MCF 10A (cell line): ENCODE data around the gene PTCSC3. TPM values are rescaled to one million over a fixed set of nuclear protein-coding genes. Genes with fewer than 3 reads are reported as not detected.

Experiments used
- BruUV-seq: library from RNA; stranded (reverse); fragments of 400-500 nt; replicated peaks from 2 replicates; lab custom pipeline; 2021; lab: Mats Ljungman, UMichigan
- CTCF ChIA-PET: fragments of 300-600 bp; sonication (Branson Sonifier 250); formaldehyde crosslinking; extraction: SDS; loops from one replicate; lab custom pipeline; 2021; ENCODE audit warnings: antibody characterized with exemption, inconsistent platforms; lab: Yijun Ruan, JAX
- POLR2A ChIA-PET: fragments of 300-600, 350-650 bp; sonication (Branson Sonifier 250); formaldehyde crosslinking; extraction: SDS; loops from one replicate; lab custom pipeline; 2020; ENCODE audit warnings: antibody characterized with exemption, inconsistent platforms; lab: Yijun Ruan, JAX
- DNase-seq: peaks from one replicate; pipeline ENCODE4 v3.0.0-alpha.2; 2018; ENCODE audit not compliant: unreplicated experiment
- H3K27ac Mint-ChIP-seq: one replicate; pipeline ENCODE4 v1.8.0; 2022; ENCODE audit warnings: mild to moderate bottlenecking, low read depth, mixed read lengths; ENCODE audit not compliant: unreplicated experiment
- H3K27me3 Mint-ChIP-seq: one replicate; pipeline ENCODE4 v1.8.0; 2022; ENCODE audit warnings: mixed read lengths; ENCODE audit not compliant: insufficient read depth, unreplicated experiment
- H3K36me3 Mint-ChIP-seq: one replicate; pipeline ENCODE4 v1.8.0; 2022; ENCODE audit warnings: mild to moderate bottlenecking, moderate library complexity, mixed read lengths; ENCODE audit not compliant: insufficient read depth, unreplicated experiment
- H3K4me1 Mint-ChIP-seq: one replicate; pipeline ENCODE4 v1.8.0; 2022; ENCODE audit warnings: mixed read lengths; ENCODE audit not compliant: insufficient read depth, unreplicated experiment
- H3K4me3 Mint-ChIP-seq: one replicate; pipeline ENCODE4 v1.8.0; 2022; ENCODE audit warnings: mild to moderate bottlenecking, moderate library complexity, mixed read lengths; ENCODE audit not compliant: unreplicated experiment
- H3K9me3 Mint-ChIP-seq: one replicate; pipeline ENCODE4 v1.8.0; 2022; ENCODE audit warnings: mixed read lengths; ENCODE audit not compliant: unreplicated experiment
- CTCF ChIP-seq: fragments of 200-600 bp; IDR thresholded peaks from one replicate; pipeline ENCODE4 v1.8.0; 2022; ENCODE audit warnings: antibody characterized with exemption, mild to moderate bottlenecking; ENCODE audit not compliant: unreplicated experiment
- intact Hi-C: fragments of 100-400 bp; cut with micrococcal nuclease; formaldehyde crosslinking; loops from 2 replicates; pipeline ENCODE4 v1.14.1; 2022
- total RNA-seq: library from RNA; stranded (reverse); gene quantifications from 2 replicates; pipeline ENCODE4 v1.2.3, GENCODE V29; 2022

The PTCSC3 gene
- total RNA-seq, 1 experiment from 2014 or later = not detected

- H3K27me3 Mint-ChIP-seq = no peaks in the 10 kb centered on the region
- BruUV-seq = no TSS peak
- no peak overlapping the region for H3K4me3 Mint-ChIP-seq
- CTCF ChIA-PET = interaction anchor here (0.8 to 0.9 kb wide), 2 partner anchors 340 to 382 kb away, joined by 3 read pairs; no protein-coding TSS in a partner anchor
- intact Hi-C loops = no loop called here
- POLR2A ChIA-PET = interaction anchor here (1.3 kb wide), 1 partner anchor 94 kb away, joined by 5 read pairs; no protein-coding TSS in a partner anchor
- no peak for DNase-seq
- no peaks in the 10 kb centered on the region for H3K9me3 Mint-ChIP-seq
- H3K36me3 Mint-ChIP-seq = no peaks in the 10 kb centered on the region
- no peak overlapping the region for H3K27ac Mint-ChIP-seq
- H3K4me1 Mint-ChIP-seq = peaks cover 12% of the 10 kb centered on the region
- no peak for TF ChIP-seq CTCF
Measured at GRCh38 chr14:36222952-36223468, 46.5 kb upstream of the PTCSC3 start.

- ChIA-PET POLR2A (interaction anchor here (1.3 kb wide), 1 partner anchor 95 kb away, joined by 5 read pairs; no protein-coding TSS in a partner anchor), CTCF (interaction anchor here (0.9 kb wide), 1 partner anchor 340 kb away, joined by 3 read pairs; no protein-coding TSS in a partner anchor)
- no peaks in the 10 kb centered on the region for H3K27me3 Mint-ChIP-seq
- DNase-seq = no peak
- no peak for TF ChIP-seq CTCF
- intact Hi-C loops = no loop called here
- H3K36me3 Mint-ChIP-seq = no peaks in the 10 kb centered on the region
- peaks cover 14% of the 10 kb centered on the region for H3K4me1 Mint-ChIP-seq
- no peak overlapping the region for H3K4me3 Mint-ChIP-seq
- no peak overlapping the region for H3K27ac Mint-ChIP-seq
- no TSS peak for BruUV-seq
- H3K9me3 Mint-ChIP-seq = no peaks in the 10 kb centered on the region
Measured at GRCh38 chr14:36222337-36222736, 45.8 kb upstream of the PTCSC3 start.

GRCh38 chr14:36221112-36221511 is 44.6 kb upstream of the PTCSC3 start:
- H3K27me3 Mint-ChIP-seq = no peaks in the 10 kb centered on the region
- no peak overlapping the region for H3K4me3 Mint-ChIP-seq
- intact Hi-C loops = no loop called here
- H3K27ac Mint-ChIP-seq = no peak overlapping the region
- H3K36me3 Mint-ChIP-seq = no peaks in the 10 kb centered on the region
- CTCF ChIA-PET = interaction anchor here (0.8 to 1.0 kb wide), 2 partner anchors 152 to 334 kb away, joined by 3 read pairs; no protein-coding TSS in a partner anchor
- no TSS peak for BruUV-seq
- no peak for DNase-seq
- POLR2A ChIA-PET = no interaction called here
- H3K9me3 Mint-ChIP-seq = no peaks in the 10 kb centered on the region
- no peak for TF ChIP-seq CTCF
- H3K4me1 Mint-ChIP-seq = peaks cover 18% of the 10 kb centered on the region

- Mint-ChIP-seq H3K9me3 (no peaks in the 10 kb centered on the region), H3K36me3 (no peaks in the 10 kb centered on the region), H3K27me3 (no peaks in the 10 kb centered on the region), H3K4me3 (no peak overlapping the region), H3K4me1 (peaks cover 14% of the 10 kb centered on the region), H3K27ac (no peak overlapping the region)
- TF ChIP-seq CTCF = no peak
- CTCF ChIA-PET = interaction anchor here (0.6 to 4.1 kb wide), 6 partner anchors 9 to 336 kb away, joined by 3 to 20 read pairs (median 4); no protein-coding TSS in a partner anchor
- BruUV-seq = no TSS peak
- POLR2A ChIA-PET = interaction anchor here (0.6 to 2.2 kb wide), 7 partner anchors 9 to 954 kb away, joined by 3 to 9 read pairs (median 3); partner anchors contain the start of genes MBIP and SLC25A21
- intact Hi-C loops = loop anchor here (10.0 kb wide), 2 partner anchors 97 to 113 kb away; no protein-coding TSS in a partner anchor
- peak; percentile 64 for DNase-seq
Measured at GRCh38 chr14:36217732-36218131, 41.2 kb upstream of the PTCSC3 start.
